ENCODE data around the gene DNM3.
"Not testable (repeated sequence)": the region's sequence is repeated elsewhere in the genome, so short reads cannot be mapped to it uniquely, and the experiment has no call there.

DNM3 gene

GRCh38 chr1:172024944-172025738, 183.8 kb downstream of the DNM3 start:
- not testable (repeated sequence) for DNase-seq (ENCODE audit: low spot score)

DNA sequence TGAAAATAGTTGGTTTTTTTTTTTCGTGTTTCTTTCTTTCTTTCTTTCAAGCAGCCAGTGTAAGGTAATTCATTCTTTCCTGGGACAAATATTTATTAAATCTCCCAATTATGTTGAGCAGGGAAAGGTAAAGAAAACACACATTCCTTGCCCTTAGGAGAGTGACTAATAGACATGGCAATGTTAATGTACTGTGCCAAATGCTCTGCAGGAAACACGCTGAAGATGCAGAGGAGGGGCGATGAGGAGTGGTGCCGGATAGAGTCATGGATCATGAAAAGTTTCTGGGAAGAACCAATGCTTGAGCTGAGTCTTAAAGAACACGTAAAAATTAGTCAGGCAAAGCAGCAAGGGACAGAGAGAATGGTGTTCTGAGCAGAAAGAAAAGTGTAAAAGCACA, 199.2 kb downstream of the DNM3 start:
- DNase-seq (ENCODE audit: low spot score) = no peak

- DNase-seq (ENCODE audit: low spot score) = no peak
Measured at GRCh38 chr1:172041102-172041501, 199.8 kb downstream of the DNM3 start.

DNA sequence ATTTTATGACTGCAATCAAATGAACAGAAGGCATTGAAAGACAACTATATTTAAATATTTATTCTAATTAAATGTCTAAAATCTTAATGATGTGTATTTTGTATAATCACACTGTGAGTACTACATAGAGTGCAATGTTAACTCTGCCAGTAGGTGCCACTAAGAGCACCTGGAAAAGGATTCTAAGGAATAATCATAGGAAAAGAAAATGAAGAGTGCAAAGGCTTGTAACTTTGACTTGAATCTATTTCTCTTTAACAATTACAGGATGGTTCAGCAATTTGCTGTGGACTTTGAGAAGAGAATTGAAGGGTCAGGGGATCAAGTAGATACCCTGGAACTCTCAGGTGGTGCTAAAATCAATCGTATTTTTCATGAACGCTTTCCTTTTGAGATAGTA, 200.4 kb downstream of the DNM3 start:
- DNase-seq (ENCODE audit: low spot score) = no peak

DNA sequence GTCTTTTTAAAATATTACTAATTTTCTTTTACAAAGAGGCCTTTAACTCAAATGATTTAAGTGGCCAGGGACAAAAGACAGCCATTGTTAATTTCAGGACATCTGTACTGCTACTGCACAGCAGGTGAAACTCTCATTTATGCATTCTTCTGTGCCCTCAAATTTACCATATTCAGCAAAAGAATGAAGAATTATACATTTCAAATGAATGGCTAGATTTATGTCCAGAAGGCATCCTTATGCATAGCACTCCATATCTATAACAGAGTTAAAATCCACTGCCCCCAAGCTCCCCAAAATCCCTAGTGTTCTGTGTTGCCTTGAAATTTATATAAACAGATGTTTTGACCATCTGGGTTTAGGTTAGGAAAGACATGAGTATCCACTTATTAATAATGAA, 202.6 kb downstream of the DNM3 start:
- no peak for DNase-seq (ENCODE audit: low spot score)

GRCh38 chr1:172051898-172052297, 210.6 kb downstream of the DNM3 start:
- no peak for DNase-seq (ENCODE audit: low spot score)

GRCh38 chr1:172054172-172054571, 212.9 kb downstream of the DNM3 start:
- DNase-seq (ENCODE audit: low spot score) = no peak

DNA sequence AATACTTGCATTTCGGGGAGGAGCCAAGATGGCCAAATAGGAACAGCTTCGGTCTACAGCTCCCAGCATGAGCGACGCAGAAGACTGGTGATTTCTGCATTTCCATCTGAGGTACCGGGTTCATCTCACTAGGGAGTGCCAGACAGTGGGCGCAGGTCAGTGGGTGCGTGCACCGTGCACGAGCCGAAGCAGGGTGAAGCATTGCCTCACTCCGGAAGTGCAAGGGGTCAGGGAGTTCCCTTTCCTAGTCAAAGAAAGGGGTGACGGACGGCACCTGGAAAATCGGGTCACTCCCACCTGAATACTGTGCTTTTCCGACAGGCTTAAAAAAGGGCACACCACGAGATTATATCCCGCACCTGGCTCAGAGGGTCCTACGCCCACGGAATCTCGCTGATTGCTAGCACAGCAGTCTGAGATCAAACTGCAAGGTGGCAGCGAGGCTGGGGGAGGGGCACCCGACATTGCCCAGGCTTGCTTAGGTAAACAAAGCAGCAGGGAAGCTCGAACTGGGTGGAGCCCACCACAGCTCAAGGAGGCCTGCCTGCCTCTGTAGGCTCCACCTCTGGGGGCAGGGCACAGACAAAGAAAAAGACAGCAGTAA, 214.6 kb downstream of the DNM3 start:
- not testable (repeated sequence) for DNase-seq (ENCODE audit: low spot score)

GRCh38 chr1:172068334-172068733, 227.0 kb downstream of the DNM3 start:
- no peak for DNase-seq (ENCODE audit: low spot score)

DNA sequence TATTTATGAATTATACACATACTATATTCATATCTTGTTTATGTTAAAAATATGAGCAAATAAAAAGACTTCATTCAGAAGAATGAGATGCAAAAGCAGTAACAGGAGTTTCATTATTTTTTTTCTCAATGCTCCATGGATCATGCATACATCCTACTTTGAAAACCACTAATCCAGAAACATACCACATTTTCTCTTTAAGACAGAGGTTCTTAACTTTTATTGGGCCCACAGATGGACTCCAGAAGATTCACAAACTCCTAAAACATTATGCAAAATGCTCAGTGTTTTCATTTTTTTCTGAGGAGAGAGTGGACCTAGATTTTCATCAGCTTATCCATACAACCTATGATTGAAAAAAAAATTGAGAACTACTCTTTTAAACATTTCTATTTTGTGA, 227.8 kb downstream of the DNM3 start:
- no peak for DNase-seq (ENCODE audit: low spot score)

GRCh38 chr1:172069534-172069933, 228.2 kb downstream of the DNM3 start:
- no peak for DNase-seq (ENCODE audit: low spot score)

DNA sequence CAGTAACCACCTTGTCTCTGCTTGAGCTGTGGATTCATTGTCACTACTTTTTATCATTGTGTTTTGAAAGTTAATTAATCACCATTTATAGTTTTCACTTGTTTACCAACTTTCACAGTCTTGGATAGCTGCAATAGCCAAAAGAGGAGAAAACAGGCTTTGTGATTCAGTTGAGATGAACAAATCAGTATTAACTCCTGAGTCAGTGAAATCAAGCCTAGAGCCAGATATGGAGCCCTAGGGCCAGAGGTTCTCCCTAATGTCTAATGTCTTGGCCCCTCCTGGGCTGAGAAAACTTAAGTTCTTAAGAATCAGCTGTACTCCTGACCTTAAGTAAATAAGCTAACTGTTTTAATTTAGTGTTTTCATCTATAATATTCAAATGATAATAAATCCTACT, 228.8 kb downstream of the DNM3 start:
- no peak for DNase-seq (ENCODE audit: low spot score)

DNA sequence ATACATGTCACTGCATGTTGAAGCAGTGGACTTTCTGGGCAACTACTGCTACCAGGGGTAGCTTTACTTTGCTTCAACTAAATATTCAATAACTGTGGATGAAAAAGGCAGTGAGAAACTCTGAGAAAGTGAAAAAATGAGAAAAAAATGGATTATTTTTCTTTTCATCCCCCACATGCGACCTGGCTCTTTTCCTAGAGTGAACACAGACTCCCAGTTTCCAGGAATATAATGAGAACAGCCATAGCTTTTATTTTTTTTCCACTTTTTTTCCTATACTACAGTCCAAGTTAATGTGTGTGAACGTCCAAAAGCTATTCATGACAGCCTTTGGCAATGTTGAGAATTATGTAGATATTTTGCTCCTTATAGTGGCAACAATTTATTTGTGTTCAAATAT, 230.4 kb downstream of the DNM3 start:
- no peak for DNase-seq (ENCODE audit: low spot score)

- DNase-seq (ENCODE audit: low spot score) = not testable (repeated sequence)
Measured at GRCh38 chr1:172079859-172080258, 238.6 kb downstream of the DNM3 start.

DNA sequence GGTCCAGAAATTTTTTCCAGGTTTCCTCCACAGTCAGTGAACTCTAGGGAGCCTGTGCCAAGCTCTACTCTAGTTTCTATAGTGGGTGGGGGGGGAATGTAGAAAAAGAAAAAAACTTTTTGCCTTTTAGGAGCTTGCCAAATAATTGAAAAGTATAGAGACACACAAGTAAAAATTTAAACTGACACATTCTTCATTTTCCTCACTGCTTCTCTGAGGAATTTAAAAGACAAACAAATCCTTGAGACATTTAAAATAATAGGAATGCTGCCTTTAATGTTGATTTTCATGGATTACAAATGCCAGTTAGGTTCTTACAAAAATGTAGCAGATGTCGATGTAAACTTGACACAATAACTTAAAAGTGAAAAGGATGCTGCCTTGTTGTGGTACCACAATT, 241.9 kb downstream of the DNM3 start:
- DNase-seq (ENCODE audit: low spot score) = no peak

GRCh38 chr1:172084876-172085275, 243.6 kb downstream of the DNM3 start:
- no peak for DNase-seq (ENCODE audit: low spot score)

DNA sequence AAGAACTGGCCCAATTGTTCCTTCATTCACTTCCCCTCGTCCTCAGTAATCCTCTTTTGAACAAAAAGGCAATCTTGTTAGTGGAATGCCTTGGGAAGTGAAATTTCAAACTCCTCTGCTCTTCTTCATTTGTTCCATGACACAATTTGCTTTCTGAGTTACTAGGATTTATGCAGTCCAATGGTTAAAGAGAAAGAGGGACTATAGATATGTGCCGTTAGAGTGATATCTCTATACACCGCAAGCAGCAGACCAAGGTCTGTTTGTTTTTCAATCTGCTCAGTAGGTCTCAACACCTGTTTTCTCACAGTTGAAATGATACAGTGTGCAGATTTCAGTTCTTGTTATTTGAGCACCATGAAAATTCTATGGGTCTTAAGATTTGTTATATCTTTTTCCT, 244.0 kb downstream of the DNM3 start:
- no peak for DNase-seq (ENCODE audit: low spot score)

GRCh38 chr1:172086137-172086536, 244.8 kb downstream of the DNM3 start:
- no peak for DNase-seq (ENCODE audit: low spot score)

- DNase-seq (ENCODE audit: low spot score) = no peak
Measured at GRCh38 chr1:172088256-172088655, 247.0 kb downstream of the DNM3 start.

- DNase-seq (ENCODE audit: low spot score) = peak; percentile 61
Measured at GRCh38 chr1:172089768-172090510, 248.6 kb downstream of the DNM3 start.

DNA sequence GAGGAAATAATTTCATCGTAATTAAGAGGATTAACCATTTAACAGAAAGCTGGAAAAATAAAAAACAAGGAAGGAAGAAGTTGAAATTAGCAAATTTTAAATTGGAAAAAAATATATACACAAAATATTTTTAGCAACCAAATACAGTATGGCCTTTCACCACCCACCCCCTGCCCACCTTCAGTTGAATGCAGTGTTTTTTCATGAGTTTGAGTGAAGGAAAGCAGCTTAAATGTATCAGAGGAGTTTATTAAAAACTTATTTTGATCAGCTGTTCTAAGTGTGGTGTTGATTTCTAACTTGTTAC, 249.2 kb downstream of the DNM3 start:
- no peak for DNase-seq (ENCODE audit: low spot score)

- DNase-seq (ENCODE audit: low spot score) = no peak
Measured at GRCh38 chr1:172095846-172096245, 254.5 kb downstream of the DNM3 start.

DNA sequence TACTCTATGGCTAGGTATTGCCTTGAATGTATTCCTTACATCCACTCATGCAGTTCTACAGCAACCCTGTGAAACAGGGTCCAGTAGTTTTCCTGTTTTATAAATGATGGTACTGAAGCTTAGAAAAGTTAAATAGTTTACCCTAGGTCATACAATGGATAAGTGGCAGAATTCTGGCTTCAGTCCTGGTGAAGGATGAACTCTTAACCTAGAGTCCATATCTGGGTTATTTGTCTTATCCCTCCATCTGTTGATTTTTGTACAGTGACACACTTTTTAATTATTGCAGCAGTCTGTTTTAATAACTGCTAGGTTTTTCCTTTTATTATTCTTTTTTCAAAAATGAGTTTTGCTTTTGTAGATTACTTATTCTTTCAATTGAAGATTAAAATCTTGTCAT, 263.9 kb downstream of the DNM3 start:
- no peak for DNase-seq (ENCODE audit: low spot score)
